Measurements from ENCODE around the gene HSD11B2.

- TF ChIP-seq EZH2 (IDR thresholded peaks at IDR 0.05; ENCODE audit: low read depth): no peak
- TF ChIP-seq CTCF (conservative IDR thresholded peaks at IDR 0.05): no peak
Observed at GRCh38 chr16:67468731-67469130, 37.8 kb downstream of the HSD11B2 start.

All from PC-9 (cell line).